ENCODE measurements around the gene ADPGK. TPM values are rescaled to one million over a fixed set of nuclear protein-coding genes. Genes with fewer than 3 reads are reported as not detected.
"Not testable (repeated sequence)": the region's sequence is repeated elsewhere in the genome, so short reads cannot be mapped to it uniquely, and the experiment has no call there.

ADPGK gene
- total RNA-seq, 1 experiment from 2014 or later: 82.7 TPM

- no peaks in the 10 kb centered on the region for H3K27me3 Mint-ChIP-seq (ENCODE audit: unreplicated experiment)
- H3K27ac Mint-ChIP-seq (ENCODE audit: unreplicated experiment): no peak overlapping the region
- TF ChIP-seq CTCF (IDR thresholded peaks at IDR 0.05; ENCODE audit: unreplicated experiment): no peak
- intact Hi-C loops (cut with micrococcal nuclease; ENCODE audit: unreplicated experiment): no loop called here
- no peaks in the 10 kb centered on the region for H3K9me3 Mint-ChIP-seq (ENCODE audit: low read depth, unreplicated experiment)
- DNase-seq: no peak
- peaks cover 3% of the 10 kb centered on the region for H3K4me1 Mint-ChIP-seq (ENCODE audit: low read depth, unreplicated experiment)
- peaks cover 4% of the 10 kb centered on the region for H3K36me3 Mint-ChIP-seq (ENCODE audit: insufficient read depth, unreplicated experiment)
- no peak overlapping the region for H3K4me3 Mint-ChIP-seq (ENCODE audit: low read depth, unreplicated experiment)
- BruUV-seq (replicated peaks): no TSS peak
- CTCF ChIA-PET: interaction anchor here (0.6 to 0.7 kb wide), 6 partner anchors 52 to 1228 kb away, joined by 3 to 6 read pairs (median 4); no protein-coding TSS in a partner anchor
Observed at GRCh38 chr15:72728821-72729220, 54.7 kb downstream of the ADPGK start.

- H3K9me3 Mint-ChIP-seq (ENCODE audit: low read depth, unreplicated experiment); H3K4me1 Mint-ChIP-seq (ENCODE audit: low read depth, unreplicated experiment); H3K4me3 Mint-ChIP-seq (ENCODE audit: low read depth, unreplicated experiment); intact Hi-C loops (cut with micrococcal nuclease; ENCODE audit: unreplicated experiment); DNase-seq; H3K36me3 Mint-ChIP-seq (ENCODE audit: insufficient read depth, unreplicated experiment); H3K27ac Mint-ChIP-seq (ENCODE audit: unreplicated experiment); BruUV-seq (replicated peaks); H3K27me3 Mint-ChIP-seq (ENCODE audit: unreplicated experiment): not testable (repeated sequence)
- CTCF ChIA-PET: interaction anchor here (0.7 kb wide), 3 partner anchors 23 to 229 kb away, joined by 4 to 6 read pairs (median 5); no protein-coding TSS in a partner anchor
Observed at GRCh38 chr15:72728249-72728648, 55.3 kb downstream of the ADPGK start.

GRCh38 chr15:72727154-72727553 is 56.4 kb downstream of the ADPGK start:
- Mint-ChIP-seq H3K9me3 (ENCODE audit: low read depth, unreplicated experiment) (no peaks in the 10 kb centered on the region), H3K36me3 (ENCODE audit: insufficient read depth, unreplicated experiment) (peaks cover 4% of the 10 kb centered on the region), H3K4me3 (ENCODE audit: low read depth, unreplicated experiment) (no peak overlapping the region), H3K27me3 (ENCODE audit: unreplicated experiment) (no peaks in the 10 kb centered on the region), H3K4me1 (ENCODE audit: low read depth, unreplicated experiment) (peaks cover 6% of the 10 kb centered on the region), H3K27ac (ENCODE audit: unreplicated experiment) (no peak overlapping the region)
- BruUV-seq (replicated peaks): no TSS peak
- TF ChIP-seq CTCF (IDR thresholded peaks at IDR 0.05; ENCODE audit: unreplicated experiment): no peak
- no peak for DNase-seq
- intact Hi-C loops (cut with micrococcal nuclease; ENCODE audit: unreplicated experiment): no loop called here
- CTCF ChIA-PET: no interaction called here

GRCh38 chr15:72725851-72726250 is 57.7 kb downstream of the ADPGK start:
- intact Hi-C loops (cut with micrococcal nuclease; ENCODE audit: unreplicated experiment); H3K4me1 Mint-ChIP-seq (ENCODE audit: low read depth, unreplicated experiment); H3K27ac Mint-ChIP-seq (ENCODE audit: unreplicated experiment); H3K36me3 Mint-ChIP-seq (ENCODE audit: insufficient read depth, unreplicated experiment); H3K4me3 Mint-ChIP-seq (ENCODE audit: low read depth, unreplicated experiment); H3K27me3 Mint-ChIP-seq (ENCODE audit: unreplicated experiment); DNase-seq; H3K9me3 Mint-ChIP-seq (ENCODE audit: low read depth, unreplicated experiment); CTCF ChIA-PET; BruUV-seq (replicated peaks): not testable (repeated sequence)

- Mint-ChIP-seq H3K36me3 (ENCODE audit: insufficient read depth, unreplicated experiment) (peaks cover 4% of the 10 kb centered on the region), H3K27me3 (ENCODE audit: unreplicated experiment) (no peaks in the 10 kb centered on the region), H3K9me3 (ENCODE audit: low read depth, unreplicated experiment) (no peaks in the 10 kb centered on the region), H3K4me1 (ENCODE audit: low read depth, unreplicated experiment) (peaks cover 6% of the 10 kb centered on the region), H3K27ac (ENCODE audit: unreplicated experiment) (no peak overlapping the region), H3K4me3 (ENCODE audit: low read depth, unreplicated experiment) (no peak overlapping the region)
- DNase-seq: no peak
- no peak for TF ChIP-seq CTCF (IDR thresholded peaks at IDR 0.05; ENCODE audit: unreplicated experiment)
- CTCF ChIA-PET: interaction anchor here (1.2 kb wide), 1 partner anchor 12 kb away, joined by 4 read pairs; no protein-coding TSS in a partner anchor
- intact Hi-C loops (cut with micrococcal nuclease; ENCODE audit: unreplicated experiment): no loop called here
- BruUV-seq (replicated peaks): no TSS peak
Observed at GRCh38 chr15:72725446-72725845, 58.1 kb downstream of the ADPGK start.
